H1 (cell line): Measurements from ENCODE around the gene GPR176. TPM values are rescaled to one million over a fixed set of nuclear protein-coding genes. Genes with fewer than 3 reads are reported as not detected.

ENCODE experiments used
- CTCF ChIA-PET: fragments of 300-600 bp; sonication (Branson Sonifier 250); formaldehyde crosslinking; loops from one replicate; lab custom pipeline; 2021; ENCODE audit not compliant: partially characterized antibody; lab: Charles Lee
- POLR2A ChIA-PET: fragments of 300-600 bp; sonication (Branson Sonifier 250); formaldehyde crosslinking; loops from one replicate; lab custom pipeline; 2021; ENCODE audit warnings: inconsistent platforms; ENCODE audit not compliant: partially characterized antibody; lab: Charles Lee
- DNase-seq, 2 experiments: peaks; one replicate each; pipeline versions ENCODE4 v3.0.0 to v3.0.0-alpha.2; 2010 to 2022; ENCODE audit warnings: low spot score in 2 of 2, low read depth in 1 of 2, mixed read lengths in 1 of 2
- FAIRE-seq: peaks from 2 replicates; lab custom pipeline; 2011; peaks lifted over from hg19 to GRCh38; lab: Jason Lieb, UNC
- H2AFZ ChIP-seq: 2 replicates; pipeline ENCODE4 v1.8.1; 2012; ENCODE audit warnings: low read length, inconsistent platforms
- H2AK5ac ChIP-seq: 2 replicates; pipeline ENCODE4 v1.6.1; 2013; ENCODE audit warnings: low read depth, low read length
- H2BK120ac ChIP-seq: replicated peaks from 2 replicates; pipeline ENCODE3; 2013; ENCODE audit warnings: low read depth, low read length, inconsistent platforms
- H2BK12ac ChIP-seq: 2 replicates; pipeline ENCODE4 v1.6.1; 2013; ENCODE audit warnings: low read depth, low read length
- H2BK15ac ChIP-seq: 2 replicates; pipeline ENCODE4 v1.6.1; 2013; ENCODE audit warnings: low read length
- H2BK20ac ChIP-seq: 2 replicates; pipeline ENCODE4 v1.6.1; 2013; ENCODE audit warnings: low read length
- H2BK5ac ChIP-seq: 2 replicates; pipeline ENCODE4 v1.6.1; 2013; ENCODE audit warnings: low read depth, low read length
- H3K14ac ChIP-seq: 2 replicates; pipeline ENCODE4 v1.6.1; 2013; ENCODE audit warnings: inconsistent platforms; ENCODE audit not compliant: insufficient read length
- H3K18ac ChIP-seq: 2 replicates; pipeline ENCODE4 v1.6.1; 2013; ENCODE audit warnings: low read length; ENCODE audit errors: extremely low read depth
- H3K23ac ChIP-seq: 2 replicates; pipeline ENCODE4 v1.6.1; 2013; ENCODE audit warnings: inconsistent platforms; ENCODE audit not compliant: insufficient read length
- H3K23me2 ChIP-seq: 2 replicates; pipeline ENCODE4 v1.6.1; 2013; ENCODE audit warnings: low read depth, low read length
- H3K27ac ChIP-seq: 2 replicates; pipeline ENCODE4 v1.6.1; 2011; ENCODE audit warnings: low read depth, low read length, inconsistent platforms
- H3K27me3 ChIP-seq, 4 experiments: replicated peaks in 1 of 4; 1 replicate in 1 of 4; 2 replicates in 3 of 4; pipeline versions ENCODE4 v1.6.1 to v1.8.1; 2011 to 2013; ENCODE audit warnings: low read length in 3 of 4, mild to moderate bottlenecking in 3 of 4, inconsistent platforms in 2 of 4, mixed read lengths in 2 of 4, moderate library complexity in 1 of 4; ENCODE audit not compliant: control insufficient read depth in 3 of 4, insufficient read depth in 3 of 4; ENCODE audit errors: extremely low read depth in 1 of 4
- H3K36me3 ChIP-seq, 4 experiments: 2 replicates each; pipeline versions ENCODE4 v1.6.1 to v1.8.1; 2011 to 2013; ENCODE audit warnings: mild to moderate bottlenecking in 4 of 4, low read length in 3 of 4, moderate library complexity in 2 of 4, control low read depth in 1 of 4, inconsistent platforms in 1 of 4; ENCODE audit not compliant: insufficient read depth in 4 of 4, control insufficient read depth in 2 of 4
- H3K4ac ChIP-seq: replicated peaks from 2 replicates; pipeline ENCODE3; 2013; ENCODE audit warnings: low read length, low read depth, mixed read lengths, inconsistent platforms; ENCODE audit not compliant: insufficient read length
- H3K4me1 ChIP-seq, 4 experiments: replicated peaks in 1 of 4; 1 replicate in 1 of 4; 2 replicates in 3 of 4; pipeline versions ENCODE4 v1.6.1 to v1.8.1; 2011 to 2013; ENCODE audit warnings: low read length in 3 of 4, inconsistent platforms in 2 of 4, mixed read lengths in 1 of 4; ENCODE audit not compliant: insufficient read depth in 4 of 4, control insufficient read depth in 3 of 4
- H3K4me2 ChIP-seq, 2 experiments: 2 replicates each; pipeline versions ENCODE4 v1.6.1 to v1.8.1; 2011 to 2013; ENCODE audit warnings: low read depth in 2 of 2, low read length in 2 of 2, control low read depth in 1 of 2, inconsistent platforms in 1 of 2, mild to moderate bottlenecking in 1 of 2; ENCODE audit not compliant: insufficient read depth in 1 of 2
- H3K4me3 ChIP-seq, 4 experiments: fragments of 200-600, 300-600 bp in 1 of 4; sonication (generic), shearing (Covaris generic), sonication (Bioruptor Twin) in 1 of 4; 2 replicates each; pipeline versions ENCODE4 v1.5.1 to v1.8.1; 2011 to 2016; ENCODE audit warnings: low read length in 4 of 4, low read depth in 3 of 4, control low read depth in 2 of 4, inconsistent platforms in 2 of 4, mild to moderate bottlenecking in 2 of 4, mixed read lengths in 1 of 4, moderate library complexity in 1 of 4; ENCODE audit not compliant: insufficient read depth in 2 of 4; ENCODE audit errors: extremely low read depth in 1 of 4
- H3K56ac ChIP-seq: replicated peaks from 2 replicates; pipeline ENCODE3; 2013; ENCODE audit warnings: low read depth, mild to moderate bottlenecking, mixed read lengths, low read length, inconsistent platforms; ENCODE audit not compliant: insufficient read length
- H3K79me1 ChIP-seq: 2 replicates; pipeline ENCODE4 v1.6.1; 2013; ENCODE audit warnings: low read depth, low read length, control low read depth
- H3K79me2 ChIP-seq, 2 experiments: 2 replicates each; pipeline versions ENCODE4 v1.6.1 to v1.8.1; 2012 to 2013; ENCODE audit warnings: low read length in 2 of 2, mild to moderate bottlenecking in 2 of 2, inconsistent platforms in 1 of 2; ENCODE audit not compliant: insufficient read depth in 2 of 2, control insufficient read depth in 1 of 2
- H3K9ac ChIP-seq, 4 experiments: replicated peaks in 1 of 4; 1 replicate in 1 of 4; 2 replicates in 3 of 4; pipeline versions ENCODE4 v1.6.1 to v1.8.1; 2011 to 2013; ENCODE audit warnings: low read depth in 3 of 4, low read length in 3 of 4, control low read depth in 2 of 4, mild to moderate bottlenecking in 2 of 4, moderate library complexity in 2 of 4, inconsistent platforms in 1 of 4; ENCODE audit errors: extremely low read depth in 1 of 4
- H3K9me3 ChIP-seq, 2 experiments: 2 replicates each; pipeline versions ENCODE4 v1.6.1 to v1.8.1; 2012 to 2013; ENCODE audit warnings: mild to moderate bottlenecking in 2 of 2, moderate library complexity in 2 of 2, control low read depth in 1 of 2, inconsistent platforms in 1 of 2, low read depth in 1 of 2, low read length in 1 of 2, mixed read lengths in 1 of 2; ENCODE audit not compliant: insufficient read depth in 2 of 2
- H4K20me1 ChIP-seq, 2 experiments: replicated peaks in 1 of 2; 2 replicates each; pipeline versions ENCODE3 to v1.8.1; 2011 to 2013; ENCODE audit warnings: inconsistent platforms in 2 of 2, low read length in 2 of 2, mild to moderate bottlenecking in 1 of 2; ENCODE audit not compliant: insufficient read depth in 2 of 2, control insufficient read depth in 1 of 2
- H4K5ac ChIP-seq: 2 replicates; pipeline ENCODE4 v1.6.1; 2013; ENCODE audit warnings: low read length, low read depth, mixed read lengths, inconsistent platforms; ENCODE audit not compliant: insufficient read length
- H4K8ac ChIP-seq: 2 replicates; pipeline ENCODE4 v1.8.0; 2013; ENCODE audit warnings: mild to moderate bottlenecking, moderate library complexity, low read length, inconsistent platforms; ENCODE audit not compliant: insufficient read depth; ENCODE audit errors: extremely low read depth
- H4K91ac ChIP-seq: replicated peaks from 2 replicates; pipeline ENCODE3; 2013; ENCODE audit warnings: low read length, mixed read lengths, inconsistent platforms; ENCODE audit not compliant: insufficient read length
- ATF3 ChIP-seq: IDR thresholded peaks from 2 replicates; pipeline ENCODE4 v1.6.1; 2011; ENCODE audit warnings: low read depth, mild to moderate bottlenecking, low read length; ENCODE audit not compliant: insufficient read depth
- BCL11A ChIP-seq, 2 experiments: IDR thresholded peaks; one replicate each; pipeline ENCODE4 v1.6.1; 2011; ENCODE audit warnings: low read depth in 2 of 2, low read length in 2 of 2, mild to moderate bottlenecking in 2 of 2
- CREB1 ChIP-seq: IDR thresholded peaks from 2 replicates; pipeline ENCODE4 v1.6.1; 2012; ENCODE audit warnings: inconsistent platforms
- CTBP2 ChIP-seq: IDR thresholded peaks from 2 replicates; pipeline ENCODE4 v1.7.0; 2011; ENCODE audit warnings: borderline replicate concordance, mild to moderate bottlenecking, moderate library complexity, mixed read lengths, low read length; ENCODE audit not compliant: insufficient read depth, insufficient read length
- EP300 ChIP-seq, 2 experiments: IDR thresholded peaks; 1 replicate in 1 of 2; 2 replicates in 1 of 2; pipeline ENCODE4 v1.6.1; 2011 to 2012; ENCODE audit warnings: low read depth in 2 of 2, low read length in 2 of 2, mild to moderate bottlenecking in 2 of 2, borderline replicate concordance in 1 of 2, inconsistent platforms in 1 of 2, moderate library complexity in 1 of 2
- GABPA ChIP-seq: IDR thresholded peaks from 2 replicates; pipeline ENCODE4 v1.6.1; 2011; ENCODE audit warnings: mild to moderate bottlenecking, low read length, moderate library complexity, borderline replicate concordance; ENCODE audit not compliant: insufficient read depth
- HDAC2 ChIP-seq, 2 experiments: fragments of 300-600 bp in 1 of 2; sonication (generic) in 1 of 2; IDR thresholded peaks; 2 replicates each; pipeline ENCODE4 v1.6.1; 2011 to 2012; ENCODE audit warnings: low read depth in 2 of 2, low read length in 2 of 2, mild to moderate bottlenecking in 2 of 2, moderate library complexity in 2 of 2, borderline replicate concordance in 1 of 2, inconsistent platforms in 1 of 2
- POLR2A ChIP-seq, 2 experiments: IDR thresholded peaks; 1 replicate in 1 of 2; 2 replicates in 1 of 2; pipeline ENCODE4 v1.6.1; 2011; ENCODE audit warnings: low read depth in 2 of 2, low read length in 2 of 2, mild to moderate bottlenecking in 2 of 2; ENCODE audit errors: control extremely low read depth in 1 of 2
- RXRA ChIP-seq: IDR thresholded peaks from 2 replicates; pipeline ENCODE4 v1.6.1; 2011; ENCODE audit warnings: low read depth, mild to moderate bottlenecking, low read length, moderate library complexity; ENCODE audit not compliant: insufficient read depth
- WGBS, 2 experiments: shearing (Covaris generic) in 1 of 2; methylation state at CpG; one replicate each; pipeline versions ENCODE4 v1.1.6 to v1.1.7; 2013 to 2015; ENCODE audit warnings: low lambda C conversion rate in 2 of 2, mixed read lengths in 2 of 2, inconsistent platforms in 1 of 2, low coverage in 1 of 2, missing lambda C conversion rate in 1 of 2; ENCODE audit not compliant: insufficient replicate concordance in 2 of 2, insufficient coverage in 1 of 2, insufficient read length in 1 of 2; ENCODE audit errors: extremely low coverage in 1 of 2, missing lambda C conversion rate in 1 of 2; 5-methylcytosine and 5-hydroxymethylcytosine counted together
- polyA plus RNA-seq, 7 experiments: library from polyadenylated mRNA; depleted of rRNA in 3 of 7; stranded (reverse) in 5 of 7; unstranded in 2 of 7; fragments of >200 nt in 5 of 7; fragments of 200-250 nt in 2 of 7; gene quantifications; 1 replicate in 5 of 7; 2 replicates in 1 of 7; 4 replicates in 1 of 7; pipeline versions ENCODE4 v1.2.1 to v1.2.3, GENCODE V29; 2011 to 2013; ENCODE audit warnings: missing spikeins in 2 of 7, mixed read lengths in 2 of 7
- total RNA-seq: library from RNA; stranded (reverse); fragmentation: NEBNext Ultra II Directional; extraction: Animal tissue kit (Norgen Biotek cat#: 25700); gene quantifications from 2 replicates; pipeline ENCODE4 v1.2.1, GENCODE V29; 2021

Gene GPR176
- total and polyA plus RNA-seq, 2 of the 8 experiments (the other 6 are each of a cell fraction or from before 2014, with no cell fraction given), result 190 to 281 TPM

GRCh38 chr15:39845582-39845981, 74.5 kb downstream of the GPR176 start:
- Histone ChIP-seq H4K8ac (no peak overlapping the region), H3K23me2 (no peaks in the 10 kb centered on the region), H2AK5ac (no peak overlapping the region), H3K9ac (no peak overlapping the region), H2AFZ (no peak overlapping the region), H3K27ac (no peak overlapping the region), H3K79me1 (peaks cover 4% of the 10 kb centered on the region; the same call in 1 of the 2 replicates), H3K56ac (no peak overlapping the region), H3K4me1 (peaks cover 0 to 5% (median 0%) of the 10 kb centered on the region in 4 experiments; a peak in 2 of 7 replicates), H3K14ac (no peak overlapping the region), H3K27me3 (no peaks in the 10 kb centered on the region), H3K4ac (no peak overlapping the region), H3K23ac (no peak overlapping the region), H2BK120ac (no peak overlapping the region), H4K20me1 (peaks cover 0 to 2% of the 10 kb centered on the region in 2 experiments), H2BK20ac (no peak overlapping the region), H3K36me3 (peaks cover 0 to 6% (median 2%) of the 10 kb centered on the region in 4 experiments; a peak in 2 of 8 replicates), H2BK5ac (no peak overlapping the region), H3K4me2 (no peak overlapping the region), H3K4me3 (no peak overlapping the region), H4K91ac (no peak overlapping the region), H2BK12ac (no peak overlapping the region), H3K18ac (no peak overlapping the region), H4K5ac (no peak overlapping the region), H3K9me3 (no peaks in the 10 kb centered on the region), H3K79me2 (peaks cover 13 to 100% of the 10 kb centered on the region in 2 experiments; a peak in 3 of 4 replicates), H2BK15ac (no peak overlapping the region)
- DNase-seq (no peak), FAIRE-seq (no peak)
- ChIA-PET CTCF (interaction anchor here (0.6 to 0.8 kb wide), 3 partner anchors 22 to 243 kb away, joined by 3 read pairs; no protein-coding TSS in a partner anchor), POLR2A (interaction anchor here (1.4 kb wide), 1 partner anchor 8 kb away, joined by 7 read pairs; no protein-coding TSS in a partner anchor)
- WGBS, 2 experiments, result 93% methylated on average over 5 of the region's 5 CpGs; no CpG with 5 or more reads in 1 of the 2 experiments
- TF ChIP-seq POLR2A (IDR thresholded peaks at IDR 0.05; ENCODE audit: control extremely low read depth in 1 of 2, low read depth in 2 of 2, low read length in 2 of 2) (no peak), RXRA (no peak), ATF3 (no peak), EP300 (IDR thresholded peaks at IDR 0.05; ENCODE audit: borderline replicate concordance in 1 of 2, low read depth in 2 of 2, low read length in 2 of 2) (no peak), GABPA (no peak), CTBP2 (no peak), CREB1 (no peak), HDAC2 (IDR thresholded peaks at IDR 0.05; ENCODE audit: borderline replicate concordance in 1 of 2, low read depth in 2 of 2, low read length in 2 of 2) (no peak), BCL11A (IDR thresholded peaks at IDR 0.05; ENCODE audit: low read depth in 2 of 2, low read length in 2 of 2) (no peak)
